ENCODE measurements around the gene FAM3A.
A peak's percentile ranks its signal among the peaks of the same experiment; 100 is the strongest.
"Not testable (repeated sequence)": the region's sequence is repeated elsewhere in the genome, so short reads cannot be mapped to it uniquely, and the experiment has no call there.

The FAM3A gene

GRCh38 chrX:154502989-154503388, 13.0 kb downstream of the FAM3A start:
- no peak for DNase-seq

DNA sequence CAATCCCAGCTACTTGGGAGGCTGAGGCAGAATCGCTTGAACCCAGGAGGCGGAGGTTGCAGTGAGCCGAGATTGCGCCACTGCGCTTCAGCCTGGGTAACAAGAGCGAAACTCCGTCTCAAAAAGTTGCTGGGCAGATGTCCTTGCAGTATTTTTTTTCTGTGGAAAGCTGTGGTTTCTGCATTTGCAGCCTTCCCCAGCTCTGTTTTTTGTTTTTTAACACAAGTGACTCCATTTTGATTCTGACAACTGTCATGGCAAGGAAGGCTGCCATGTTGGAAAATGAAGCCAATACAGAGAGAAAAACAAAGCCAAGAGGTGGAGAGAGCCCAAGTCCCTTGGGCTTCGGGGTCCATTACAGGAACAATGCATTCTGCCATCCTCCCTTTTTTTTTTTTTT, 13.9 kb downstream of the FAM3A start:
- DNase-seq, result no peak

DNA sequence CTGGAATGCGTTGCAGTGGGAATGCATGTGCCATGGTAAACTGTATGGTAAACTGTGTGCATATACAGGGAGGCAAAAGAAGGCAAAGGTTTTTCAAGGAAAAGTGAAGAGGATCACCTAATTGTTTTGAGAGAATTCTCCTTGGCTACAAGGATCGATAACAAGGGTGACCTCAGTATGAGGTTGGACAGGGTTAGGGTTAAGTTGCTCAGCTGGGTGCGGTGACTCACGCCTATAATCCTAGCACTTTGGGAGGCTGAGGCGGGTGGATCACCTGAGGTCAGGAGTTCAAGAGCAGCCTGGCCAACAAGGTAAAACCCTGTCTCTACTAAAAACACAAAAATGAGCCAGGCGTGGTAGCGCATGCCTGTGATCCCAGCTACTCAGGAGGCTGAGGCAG, 14.6 kb downstream of the FAM3A start:
- DNase-seq, result not testable (repeated sequence)

GRCh38 chrX:154496591-154497137, 19.4 kb downstream of the FAM3A start:
- not testable (repeated sequence) for DNase-seq

DNA sequence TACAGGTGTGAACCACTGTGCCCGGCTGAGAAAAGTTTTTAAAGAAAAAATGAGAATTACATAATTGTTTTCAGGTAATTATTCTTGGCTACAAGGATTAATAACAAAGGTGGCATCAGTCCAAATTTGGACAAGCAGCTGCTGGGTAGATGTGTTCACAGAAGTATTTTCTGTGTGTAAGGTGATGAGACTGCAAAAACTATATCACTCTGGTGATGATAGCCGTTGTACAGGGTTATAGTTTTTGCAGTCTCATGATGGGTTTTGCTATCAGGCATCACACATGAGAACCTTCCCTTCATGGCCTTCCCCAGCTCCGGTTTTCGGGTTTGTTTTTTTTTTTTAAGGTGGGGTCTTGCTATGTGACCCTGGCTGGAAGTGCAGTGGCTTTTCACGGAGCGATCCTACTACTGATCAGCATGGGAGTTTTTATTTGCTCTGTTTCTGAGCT, 20.5 kb downstream of the FAM3A start:
- no peak for DNase-seq

GRCh38 chrX:154494715-154495114, 21.3 kb downstream of the FAM3A start:
- DNase-seq, result no peak

- peak; percentile 93 for DNase-seq
Measured at GRCh38 chrX:154490414-154491083, 25.5 kb downstream of the FAM3A start, which contains the start of gene SLC10A3. Gene SLC10A3 (minus strand): TSS chrX:154490629. CDS start chrX:154488940, 1,689 bp downstream.

- DNase-seq, result peak; percentile 56
Measured at GRCh38 chrX:154490021-154490413, 26.0 kb downstream of the FAM3A start.

- DNase-seq, result no peak
Measured at GRCh38 chrX:154489182-154489581, 26.9 kb downstream of the FAM3A start.

GRCh38 chrX:154488336-154489075, 27.5 kb downstream of the FAM3A start:
- DNase-seq, result no peak

- DNase-seq, result no peak
Measured at GRCh38 chrX:154487518-154488290, 28.3 kb downstream of the FAM3A start.

- DNase-seq, result peak; percentile 45
Measured at GRCh38 chrX:154486396-154487207, 29.4 kb downstream of the FAM3A start, which contains the start of gene UBL4A. Gene UBL4A (minus strand): TSS chrX:154486615. CDS start chrX:154486584, 31 bp downstream.

GRCh38 chrX:154486052-154486395, 30.0 kb downstream of the FAM3A start:
- no peak for DNase-seq

DNA sequence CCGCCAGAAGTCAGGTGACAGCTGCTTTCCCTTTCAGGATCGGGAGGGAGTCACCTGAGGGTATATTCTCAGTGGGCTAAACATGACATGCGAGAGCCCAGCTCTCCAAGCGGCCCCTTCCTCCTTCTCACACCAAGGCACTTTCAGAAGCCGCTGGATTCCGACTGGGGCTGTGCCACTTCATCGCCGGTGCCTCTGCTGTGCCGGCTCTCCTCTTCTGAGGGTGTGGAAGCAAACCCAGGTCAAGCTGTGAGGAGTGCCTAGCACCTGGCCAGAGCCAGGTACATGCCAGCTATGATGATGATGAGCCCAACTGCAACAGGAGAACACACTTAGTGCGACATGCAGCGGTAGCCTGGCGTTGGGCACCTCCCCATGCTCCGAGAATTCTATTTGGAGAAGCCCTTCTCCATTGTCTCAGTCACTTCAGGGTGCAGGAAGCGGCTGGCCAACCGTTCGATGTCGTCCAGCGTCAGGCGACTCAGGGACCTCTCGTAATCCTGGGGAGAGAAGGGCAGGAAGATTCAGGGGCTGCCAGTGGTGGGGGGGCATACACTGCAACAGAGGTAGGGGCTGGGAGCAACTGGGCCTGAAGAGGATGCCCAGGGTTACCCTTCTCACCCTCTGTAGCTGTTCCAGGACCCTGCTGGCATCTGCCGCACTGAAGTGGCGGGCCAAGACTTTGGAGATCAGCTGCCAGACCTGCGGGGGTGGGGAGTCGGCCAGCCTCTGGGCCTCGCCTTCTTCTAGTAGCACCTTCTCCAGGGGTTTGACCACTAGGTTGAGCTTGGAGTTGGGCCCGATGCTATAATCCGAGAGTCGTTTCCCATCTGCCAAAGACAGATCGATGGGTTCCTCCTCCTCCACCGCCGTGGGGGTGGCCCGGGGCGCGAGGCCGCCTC, 30.6 kb downstream of the FAM3A start:
- no peak for DNase-seq

DNA sequence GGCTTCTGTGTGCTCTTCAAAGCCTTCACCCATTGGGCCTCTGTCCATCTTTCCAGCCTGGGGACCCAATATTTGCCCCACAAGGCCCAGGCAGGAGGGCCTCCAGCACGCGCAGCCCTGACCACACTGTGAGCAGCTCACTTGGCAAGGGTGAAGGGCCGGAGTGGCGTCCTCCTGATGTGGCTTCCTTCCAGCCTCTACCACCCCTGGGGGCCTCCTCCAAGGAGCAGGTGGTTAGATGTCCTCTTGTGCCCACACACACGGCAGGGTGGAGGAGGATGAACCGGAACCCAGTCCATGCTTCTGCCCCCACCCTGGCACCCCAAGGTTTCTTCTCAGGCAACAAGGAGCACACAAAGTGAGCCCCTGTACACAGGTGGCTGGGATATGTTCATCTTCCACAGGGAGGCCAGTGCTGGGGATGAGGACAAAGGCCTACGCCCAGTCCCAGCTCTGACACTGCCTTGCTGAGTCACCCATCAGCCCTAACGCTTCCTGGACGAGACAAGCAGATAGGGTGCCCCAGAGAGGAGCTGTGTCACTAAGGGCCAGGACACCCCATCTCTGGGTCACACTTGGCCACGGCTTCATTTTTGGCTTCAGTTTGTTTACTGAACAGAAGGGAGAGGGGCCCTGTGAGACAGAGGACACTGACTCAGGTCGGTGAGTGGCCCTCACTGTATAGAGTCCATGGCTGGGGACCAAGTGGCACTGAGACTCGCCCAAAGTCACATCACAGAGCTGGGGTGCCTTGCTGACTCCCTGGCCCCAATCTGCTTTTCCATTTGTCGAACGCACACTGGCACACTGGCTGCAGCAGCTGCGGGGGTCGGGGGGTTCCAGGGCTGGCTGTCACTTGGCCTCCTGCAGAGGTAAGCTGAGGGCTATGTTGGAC, 31.5 kb downstream of the FAM3A start:
- DNase-seq, result no peak

GRCh38 chrX:154483325-154483724, 32.7 kb downstream of the FAM3A start:
- no peak for DNase-seq

- no peak for DNase-seq
Measured at GRCh38 chrX:154482786-154483185, 33.2 kb downstream of the FAM3A start.

- no peak for DNase-seq
Measured at GRCh38 chrX:154481911-154482601, 34.0 kb downstream of the FAM3A start.

DNA sequence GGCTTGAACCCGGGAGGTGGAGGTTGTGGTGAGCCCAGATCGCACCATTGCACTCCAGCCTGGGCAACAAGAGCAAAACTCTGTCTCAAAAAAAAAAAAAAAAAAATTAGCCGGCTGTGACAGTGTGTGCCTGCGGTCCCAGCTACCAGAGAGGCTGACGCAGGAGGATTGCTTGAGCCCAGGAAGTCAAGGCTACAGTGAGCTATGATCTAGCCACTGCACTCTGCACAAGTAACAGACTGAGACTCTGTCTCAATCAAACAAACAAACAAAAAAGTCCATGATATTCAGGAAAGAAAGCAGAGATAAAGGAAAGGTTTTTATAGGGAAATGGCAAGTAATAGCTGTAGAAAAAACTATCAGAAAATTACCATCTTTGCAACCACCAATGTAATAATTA, 34.8 kb downstream of the FAM3A start:
- no peak for DNase-seq
